NCI-H1417 treated with DMSO at 0.1 percent for 48 hours (cell line): ENCODE measurements around the gene SLC5A6.

Source experiments
- DNase-seq: peaks from one replicate; lab custom pipeline; 2025; lab: John Stamatoyannopoulos, UW

SLC5A6 gene

GRCh38 chr2:27211943-27212625 lies at the start of gene SLC5A6, which contains the start of gene ATRAID:
Gene SLC5A6, minus strand, starts transcription at chr2:27212268. Its CDS starts 4,618 bp downstream, at chr2:27207650.
Gene ATRAID, plus strand, starts transcription at chr2:27212041. Its CDS starts 328 bp downstream, at chr2:27212369.
- DNase-seq: peak; percentile 80

- DNase-seq: no peak
These were observed 49.3 kb upstream of the SLC5A6 start for GRCh38 chr2:27261241-27261925.

- no peak for DNase-seq
These were observed 46.0 kb upstream of the SLC5A6 start for GRCh38 chr2:27258051-27258450.

GRCh38 chr2:27256855-27257454 lies 44.9 kb upstream of the SLC5A6 start:
- DNase-seq: no peak

GRCh38 chr2:27255660-27256059 lies 43.6 kb upstream of the SLC5A6 start:
- DNase-seq: no peak

- no peak for DNase-seq
These were observed 43.1 kb upstream of the SLC5A6 start for GRCh38 chr2:27255187-27255586.

GRCh38 chr2:27251766-27252165 lies 39.7 kb upstream of the SLC5A6 start:
- DNase-seq: no peak

- DNase-seq: no peak
These were observed 38.7 kb upstream of the SLC5A6 start for GRCh38 chr2:27250652-27251379.

GRCh38 chr2:27249891-27250651 lies 38.0 kb upstream of the SLC5A6 start:
- DNase-seq: no peak

- no peak for DNase-seq
These were observed 37.3 kb upstream of the SLC5A6 start for GRCh38 chr2:27249159-27249890.

- no peak for DNase-seq
These were observed 35.8 kb upstream of the SLC5A6 start for GRCh38 chr2:27247893-27248292.

- DNase-seq: no peak
These were observed 33.6 kb upstream of the SLC5A6 start for GRCh38 chr2:27245626-27246025.

- no peak for DNase-seq
These were observed 33.0 kb upstream of the SLC5A6 start for GRCh38 chr2:27245116-27245515.

GRCh38 chr2:27243391-27244130 lies 31.5 kb upstream of the SLC5A6 start:
- DNase-seq: no peak

GRCh38 chr2:27242614-27242951 lies 30.5 kb upstream of the SLC5A6 start:
- no peak for DNase-seq

GRCh38 chr2:27241761-27242613 lies 29.9 kb upstream of the SLC5A6 start:
- no peak for DNase-seq

GRCh38 chr2:27240406-27240805 lies 28.3 kb upstream of the SLC5A6 start:
- DNase-seq: no peak

- no peak for DNase-seq
These were observed 26.9 kb upstream of the SLC5A6 start for GRCh38 chr2:27238976-27239375.

GRCh38 chr2:27237341-27237945 lies 25.4 kb upstream of the SLC5A6 start:
- no peak for DNase-seq
